GM12891 (cell line): ENCODE measurements around the gene DYNC1I1.

Experiments
- POLR2A ChIP-seq: IDR thresholded peaks from 2 replicates; pipeline ENCODE4 v1.6.1; 2011; ENCODE audit warnings: low read depth, low read length, control low read depth
- POLR2AphosphoS5 ChIP-seq: IDR thresholded peaks from 2 replicates; pipeline ENCODE4 v1.6.1; 2011; ENCODE audit warnings: low read depth, low read length, control low read depth
- POU2F2 ChIP-seq: IDR thresholded peaks from 2 replicates; pipeline ENCODE4 v1.6.1; 2011; ENCODE audit warnings: low read depth, mild to moderate bottlenecking, control low read depth, low read length, moderate library complexity
- SPI1 ChIP-seq: IDR thresholded peaks from 2 replicates; pipeline ENCODE4 v1.6.1; 2011; ENCODE audit warnings: low read depth, low read length, control low read depth
- TAF1 ChIP-seq: IDR thresholded peaks from 2 replicates; pipeline ENCODE4 v1.6.1; 2011; ENCODE audit warnings: low read depth, low read length, control low read depth

DNA sequence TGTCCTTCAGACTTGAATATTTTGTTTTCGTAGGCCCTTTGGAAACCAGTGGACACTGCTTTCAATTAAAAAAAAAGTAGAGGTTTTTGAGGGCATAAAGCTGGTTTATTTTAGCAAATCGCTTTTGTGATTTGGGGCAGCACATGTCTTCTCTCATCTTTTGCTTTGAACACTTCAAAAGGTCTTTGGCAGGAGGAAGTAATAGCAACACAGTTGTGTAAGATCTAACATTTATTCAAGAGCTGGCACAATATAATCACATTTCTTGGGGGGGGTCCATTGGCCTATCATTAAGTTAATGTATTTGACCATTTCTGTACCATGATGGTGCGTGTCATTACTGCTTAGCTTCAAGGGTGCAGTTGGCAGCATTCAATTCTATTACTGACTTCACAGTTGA lies 42.4 kb downstream of the DYNC1I1 start:
- TF ChIP-seq POLR2A (no peak), TAF1 (no peak), SPI1 (no peak), POU2F2 (no peak), POLR2AphosphoS5 (no peak)
